Neural cell (in vitro differentiated cells): ENCODE measurements around the gene RPL10A.

Experiments used
- CTCF ChIP-seq: fragments of 450-650 bp; IDR thresholded peaks from 2 replicates; pipeline ENCODE4 v1.5.1; 2014; ENCODE audit warnings: antibody characterized with exemption, mild to moderate bottlenecking, moderate library complexity; ENCODE audit not compliant: poor library complexity, severe bottlenecking
- EZH2 ChIP-seq: fragments of 200-600, 300-800 bp; shearing (Covaris generic), sonication (generic); IDR thresholded peaks from 2 replicates; pipeline ENCODE4 v1.6.1; 2014; ENCODE audit warnings: antibody characterized with exemption, low read length, borderline replicate concordance, mild to moderate bottlenecking; ENCODE audit not compliant: insufficient read depth, poor library complexity, severe bottlenecking
- MXI1 ChIP-seq: fragments of 450-650 bp; conservative IDR thresholded peaks from 2 replicates; pipeline ENCODE4 v1.6.1; 2014; ENCODE audit warnings: antibody characterized with exemption, mild to moderate bottlenecking; ENCODE audit not compliant: poor library complexity, severe bottlenecking

- TF ChIP-seq MXI1 (no peak), CTCF (no peak), EZH2 (no peak)
Observed at GRCh38 chr6:35426074-35426473, 42.1 kb upstream of the RPL10A start.
